Motor neuron (in vitro differentiated cells): ENCODE results near the gene LILRA1. TPM values are rescaled to one million over a fixed set of nuclear protein-coding genes. Genes with fewer than 3 reads are reported as not detected.
"Not testable (repeated sequence)": the region's sequence is repeated elsewhere in the genome, so short reads cannot be mapped to it uniquely, and the experiment has no call there.

Experiments used
- ATAC-seq, 8 experiments: fragments of 200-7000 bp; cut with Tn5 transposase; replicated peaks in 6 of 8; 2 replicates each; pipeline ENCODE4 v1.8.0; 2021; ENCODE audit warnings: mild to moderate bottlenecking in 8 of 8, moderate library complexity in 8 of 8
- H3K27ac ChIP-seq, 2 donors: fragments of 250-450 bp; sonication (Bioruptor Pico); 2 replicates each; pipeline ENCODE4 v1.9.0; 2021; ENCODE audit warnings: antibody characterized with exemption in 2 of 2, mild to moderate bottlenecking in 2 of 2, moderate library complexity in 1 of 2
- H3K4me1 ChIP-seq, 2 donors: fragments of 250-450 bp; sonication (Bioruptor Pico); replicated peaks in 1 of 2; 2 replicates each; pipeline ENCODE4 v1.6.1; 2021; ENCODE audit warnings: antibody characterized with exemption in 2 of 2, mild to moderate bottlenecking in 2 of 2, moderate library complexity in 1 of 2
- H3K4me3 ChIP-seq, 5 donors: fragments of 250-450 bp; sonication (Bioruptor Pico); 2 replicates each; pipeline ENCODE4 v1.9.0; 2021; ENCODE audit warnings: antibody characterized with exemption in 5 of 5, mild to moderate bottlenecking in 5 of 5, moderate library complexity in 4 of 5
- whole genome bisulfite sequencing, 10 experiments: fragments of 450-650 bp; shearing (Covaris generic); methylation state at CpG; one replicate each; pipeline ENCODE4 v1.0.0; 2022; 5-methylcytosine and 5-hydroxymethylcytosine counted together
- in situ Hi-C, 9 experiments: fragments of 400-800 bp; cut with MboI; loops; one replicate each; pipeline ENCODE4 v1.15.0; 2021; ENCODE audit warnings: low sequenced_read_pairs in 9 of 9, low pct_unique_long_range_greater_than_20kb in 2 of 9; ENCODE audit not compliant: unreplicated experiment in 9 of 9
- total RNA-seq, 8 experiments: library from RNA; unstranded; fragments of 300-600 nt; gene quantifications; 2 replicates each; pipeline versions ENCODE4 v1.2.3 to v1.2.4, GENCODE V29; 2022

The LILRA1 gene
- total RNA-seq, 8 experiments from 2014 or later = 0.09 to 0.43 (median 0.20) TPM; not detected in 3

DNA sequence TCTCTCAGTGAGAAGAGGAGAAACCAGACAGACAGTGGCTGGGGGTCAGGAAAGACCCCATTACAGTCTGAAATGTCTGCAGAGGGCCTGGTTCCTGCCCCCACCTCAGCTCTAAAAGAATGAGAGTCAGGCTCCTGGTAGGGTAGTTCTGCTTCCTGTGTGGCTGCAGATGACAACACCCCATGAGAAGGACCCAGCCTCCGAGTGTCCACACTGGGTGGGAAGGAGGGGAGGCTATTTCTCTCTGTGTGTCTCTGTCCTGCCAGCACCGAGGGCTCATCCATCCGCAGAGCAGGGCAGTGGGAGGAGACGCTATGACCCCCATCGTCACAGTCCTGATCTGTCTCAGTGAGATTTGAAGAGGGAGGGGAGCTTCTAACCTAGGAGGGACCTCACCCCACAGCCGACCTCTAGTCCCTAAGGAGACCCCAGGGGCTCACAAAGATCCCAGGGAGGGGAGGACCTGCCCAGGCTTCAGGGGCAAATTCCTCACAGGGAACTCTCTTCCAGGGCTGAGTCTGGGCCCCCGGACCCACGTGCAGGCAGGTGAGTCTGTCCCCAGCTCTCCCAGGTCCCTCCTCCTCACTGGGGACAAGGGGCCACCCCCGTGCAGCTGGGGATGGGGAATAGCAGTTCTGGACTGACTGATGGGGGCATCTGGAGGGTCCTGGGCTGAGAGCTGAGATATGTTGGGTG is 647 bp downstream of the LILRA1 start:
- in situ Hi-C loops, ATAC-seq, H3K4me3 ChIP-seq, H3K27ac ChIP-seq, H3K4me1 ChIP-seq: not testable (repeated sequence)
- WGBS, 10 experiments = 0% methylated on average over 2 to 4 of the region's 9 CpGs; no CpG with 5 or more reads in 8 of the 10 experiments

GRCh38 chr19:54594737-54595136 is 1.3 kb downstream of the LILRA1 start:
- WGBS, 10 experiments = 0 to 49% methylated on average over 1 to 4 of the region's 5 CpGs; no CpG with 5 or more reads in 8 of the 10 experiments
- no peak for ATAC-seq
- no peak overlapping the region for H3K27ac ChIP-seq
- H3K4me3 ChIP-seq = no peak overlapping the region
- H3K4me1 ChIP-seq = no peaks in the 10 kb centered on the region
- in situ Hi-C loops = no loop called here

GRCh38 chr19:54595680-54596436 is 2.4 kb downstream of the LILRA1 start:
- WGBS, 10 experiments = 10 to 65% (median 27%) methylated on average over 2 to 4 of the region's 26 CpGs; no CpG with 5 or more reads in 5 of the 10 experiments
- H3K4me3 ChIP-seq, in situ Hi-C loops, ATAC-seq, H3K4me1 ChIP-seq, H3K27ac ChIP-seq: not testable (repeated sequence)

GRCh38 chr19:54600212-54600611 is 6.8 kb downstream of the LILRA1 start:
- Histone ChIP-seq H3K4me1 (no peaks in the 10 kb centered on the region), H3K27ac (no peak overlapping the region), H3K4me3 (no peak overlapping the region)
- 0 to 47% (median 19%) methylated on average over 1 to 4 of the region's 5 CpGs; no CpG with 5 or more reads in 3 of the 10 experiments for WGBS, 10 experiments
- in situ Hi-C loops = no loop called here
- ATAC-seq = no peak

DNA sequence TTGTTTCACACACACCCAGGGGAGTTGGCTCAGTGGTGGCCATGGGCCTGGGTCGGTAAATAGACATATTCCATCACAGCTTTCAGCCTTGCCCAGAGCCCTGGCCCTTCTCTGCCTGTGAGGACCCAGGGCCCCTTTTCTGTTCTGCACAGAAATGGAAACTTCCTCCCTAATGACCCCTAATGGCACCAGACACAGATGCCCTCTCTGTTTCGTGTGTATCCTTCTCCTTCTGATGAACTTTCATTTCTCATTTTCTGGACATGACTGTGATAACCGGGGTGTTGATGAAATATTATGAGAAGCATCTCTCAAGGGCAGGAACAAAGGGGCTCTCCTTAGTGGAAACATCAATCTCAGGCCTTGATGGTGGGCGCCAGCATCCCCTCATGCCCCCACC is 12.8 kb downstream of the LILRA1 start:
- 0 to 29% (median 8%) methylated on average over 1 to 3 of the region's 4 CpGs; no CpG with 5 or more reads in 2 of the 10 experiments for WGBS, 10 experiments
- Histone ChIP-seq H3K27ac (no peak overlapping the region), H3K4me3 (no peak overlapping the region), H3K4me1 (no peaks in the 10 kb centered on the region)
- ATAC-seq = no peak
- in situ Hi-C loops = no loop called here

DNA sequence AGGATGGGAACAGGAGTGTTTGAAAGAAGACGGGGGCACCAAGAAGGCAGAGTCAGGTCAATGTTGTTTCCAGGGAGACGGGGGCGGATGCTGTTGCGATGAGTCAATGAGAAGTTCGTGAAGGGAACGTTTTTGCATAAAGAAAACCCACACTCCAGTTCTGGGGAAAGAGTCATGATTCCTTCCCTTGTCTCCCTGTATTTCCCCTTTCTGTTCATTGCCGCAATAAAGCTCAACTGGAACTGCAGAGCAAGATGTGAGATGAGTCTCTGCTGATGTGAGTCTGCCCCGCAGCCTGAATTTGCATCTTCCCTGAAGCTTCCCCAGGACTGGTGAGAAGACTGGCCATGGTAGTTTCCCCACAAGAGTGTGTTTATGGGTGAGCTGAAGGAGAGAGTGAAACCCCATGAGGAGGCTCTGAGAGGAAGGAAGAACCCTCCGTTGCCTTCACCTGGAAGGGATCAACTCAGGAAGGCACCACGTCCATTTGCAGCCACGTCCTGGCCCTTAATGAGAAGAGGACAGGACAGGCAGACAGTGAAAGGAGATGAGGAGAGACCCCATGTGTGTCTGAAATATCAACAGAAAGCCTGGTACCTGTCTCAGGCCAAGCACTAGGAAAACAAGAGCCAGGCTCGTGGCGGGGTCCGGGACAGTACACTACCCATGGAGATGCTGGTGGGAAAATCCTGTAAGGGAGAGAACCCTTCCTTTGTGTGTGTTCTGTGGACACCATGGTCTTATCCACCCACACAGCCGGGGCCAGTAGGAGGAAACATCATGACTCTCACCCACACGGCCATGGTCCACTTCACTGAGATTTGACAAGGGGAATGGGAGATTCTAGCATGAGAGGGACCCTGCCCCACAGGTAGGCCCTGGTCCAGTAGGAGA is 13.7 kb downstream of the LILRA1 start:
- 0 to 80% (median 22%) methylated on average over 1 to 7 of the region's 16 CpGs; no CpG with 5 or more reads in 4 of the 10 experiments for WGBS, 10 experiments
- in situ Hi-C loops = no loop called here
- H3K4me3 ChIP-seq = no peak overlapping the region
- ATAC-seq = no peak
- no peaks in the 10 kb centered on the region for H3K4me1 ChIP-seq
- no peak overlapping the region for H3K27ac ChIP-seq

DNA sequence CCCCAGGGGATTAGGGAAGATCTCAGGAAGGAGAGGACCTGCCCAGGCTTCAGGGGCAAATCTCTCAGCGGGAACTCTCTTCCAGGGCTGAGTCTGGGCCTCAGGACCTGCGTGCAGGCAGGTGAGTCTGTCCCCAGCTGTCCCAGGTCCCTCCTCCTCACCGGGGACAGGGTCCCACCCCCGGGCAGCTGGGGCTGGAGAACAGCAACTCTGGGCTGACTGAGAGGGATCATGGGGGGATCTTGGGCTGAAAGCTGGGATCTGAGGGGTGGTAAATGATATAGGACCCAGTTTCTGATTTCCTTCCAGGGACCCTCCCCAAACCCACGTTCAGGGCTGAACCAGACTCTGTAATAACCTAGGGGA is 14.3 kb downstream of the LILRA1 start:
- WGBS, 10 experiments = 0 to 20% methylated on average over 1 of the region's 5 CpGs; no CpG with 5 or more reads in 8 of the 10 experiments
- in situ Hi-C loops = no loop called here
- Histone ChIP-seq H3K4me3 (no peak overlapping the region), H3K27ac (no peak overlapping the region), H3K4me1 (no peaks in the 10 kb centered on the region)
- no peak for ATAC-seq

- Histone ChIP-seq H3K4me1 (no peaks in the 10 kb centered on the region), H3K4me3 (no peak overlapping the region), H3K27ac (no peak overlapping the region)
- in situ Hi-C loops = no loop called here
- no peak for ATAC-seq
- 0 to 30% (median 7%) methylated on average over 2 of the region's 7 CpGs; no CpG with 5 or more reads in 7 of the 10 experiments for WGBS, 10 experiments
Measured at GRCh38 chr19:54608205-54608604, 14.8 kb downstream of the LILRA1 start.

DNA sequence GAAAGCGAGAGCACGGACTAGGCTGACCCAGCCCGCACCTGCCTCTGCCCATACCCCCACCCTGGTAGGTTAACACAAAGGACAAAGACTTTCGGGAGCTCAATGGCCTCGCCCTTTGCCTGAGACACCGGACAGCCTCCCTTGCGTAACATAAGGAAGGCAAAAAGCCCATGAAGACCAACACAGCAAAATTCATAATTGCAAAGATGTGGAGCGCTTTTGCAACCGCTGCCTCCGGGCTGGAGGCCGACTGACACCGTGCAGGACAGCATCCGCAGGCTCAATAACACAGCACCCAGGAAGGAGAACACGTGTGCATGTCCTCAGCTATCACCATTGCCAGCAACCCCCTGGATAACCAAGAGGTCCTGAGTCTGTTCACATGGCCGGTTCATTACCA is 15.4 kb downstream of the LILRA1 start:
- no peak for ATAC-seq
- in situ Hi-C loops = no loop called here
- H3K4me3 ChIP-seq = no peak overlapping the region
- H3K27ac ChIP-seq = no peak overlapping the region
- no peaks in the 10 kb centered on the region for H3K4me1 ChIP-seq
- 18 to 80% (median 58%) methylated on average over 2 to 12 of the region's 15 CpGs; no CpG with 5 or more reads in 3 of the 10 experiments for WGBS, 10 experiments

DNA sequence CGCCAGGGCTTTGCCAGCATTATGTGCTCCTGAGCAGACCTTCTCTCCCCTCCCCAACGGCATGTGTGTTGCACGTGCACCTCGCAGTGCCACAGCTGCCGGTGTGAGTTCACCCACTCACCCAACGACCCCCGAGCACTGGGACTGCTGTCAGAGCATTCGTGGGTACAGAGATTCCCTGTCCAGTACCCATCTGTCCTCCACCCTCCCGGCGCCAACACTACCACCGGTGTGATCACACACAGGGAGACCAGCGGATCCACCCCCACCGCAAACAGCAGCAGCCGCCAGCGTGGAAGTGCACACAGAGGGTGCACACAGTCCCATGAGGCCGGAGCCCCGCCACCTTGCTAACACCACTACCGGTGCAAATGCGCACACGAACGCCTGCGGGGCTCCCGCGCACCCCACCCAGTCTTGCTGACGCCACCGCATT is 15.9 kb downstream of the LILRA1 start:
- 11 to 88% (median 55%) methylated on average over 5 to 8 of the region's 26 CpGs; no CpG with 5 or more reads in 7 of the 10 experiments for WGBS, 10 experiments
- in situ Hi-C loops = no loop called here
- H3K4me1 ChIP-seq = no peaks in the 10 kb centered on the region
- no peak overlapping the region for H3K4me3 ChIP-seq
- no peak for ATAC-seq
- no peak overlapping the region for H3K27ac ChIP-seq

GRCh38 chr19:54612428-54612827 is 19.0 kb downstream of the LILRA1 start:
- in situ Hi-C loops = no loop called here
- Histone ChIP-seq H3K4me3 (no peak overlapping the region), H3K27ac (no peak overlapping the region), H3K4me1 (no peaks in the 10 kb centered on the region)
- 11 to 83% (median 30%) methylated on average over 1 of the region's 1 CpG; no CpG with 5 or more reads in 4 of the 10 experiments for WGBS, 10 experiments
- ATAC-seq = no peak

GRCh38 chr19:54614726-54615125 is 21.3 kb downstream of the LILRA1 start:
- no peak for ATAC-seq
- WGBS, 10 experiments = 0 to 80% (median 36%) methylated on average over 1 of the region's 1 CpG; no CpG with 5 or more reads in 4 of the 10 experiments
- in situ Hi-C loops = no loop called here

GRCh38 chr19:54616057-54616456 is 22.6 kb downstream of the LILRA1 start:
- no peak for ATAC-seq
- H3K27ac ChIP-seq = no peak overlapping the region
- in situ Hi-C loops = no loop called here

More at GRCh38 chr19:54614726-54615125, 21.3 kb downstream of the LILRA1 start:
- no peaks in the 10 kb centered on the region for H3K4me1 ChIP-seq
- no peak overlapping the region for H3K27ac ChIP-seq
- no peak overlapping the region for H3K4me3 ChIP-seq

More at GRCh38 chr19:54616057-54616456, 22.6 kb downstream of the LILRA1 start:
- Histone ChIP-seq H3K4me3 (no peak overlapping the region), H3K4me1 (no peaks in the 10 kb centered on the region)
- 0 to 55% (median 17%) methylated on average over 1 to 3 of the region's 3 CpGs for WGBS, 10 experiments
